Measurements from ENCODE around the gene ABTB2. TPM values are rescaled to one million over a fixed set of nuclear protein-coding genes. Genes with fewer than 3 reads are reported as not detected.

ABTB2 gene
- total RNA-seq, 1 donor from 2014 or later, result 24.7 TPM

GRCh38 chr11:34327804-34328631 lies 29.8 kb downstream of the ABTB2 start:
- DNase-seq, result peak; percentile 71
- Histone ChIP-seq H3K4me1 (peaks cover 78% of the 10 kb centered on the region), H3K27ac (replicated peaks) (peak overlapping the region; percentile 67), H3K36me3 (no peaks in the 10 kb centered on the region), H3K9me3 (replicated peaks) (no peaks in the 10 kb centered on the region), H3K4me3 (no peak overlapping the region), H3K27me3 (ENCODE audit: low read depth) (no peaks in the 10 kb centered on the region)
- TF ChIP-seq CTCF (IDR thresholded peaks at IDR 0.05; ENCODE audit: borderline replicate concordance), result peak; percentile 26
- intact Hi-C loops (cut with micrococcal nuclease), result no loop called here

DNA sequence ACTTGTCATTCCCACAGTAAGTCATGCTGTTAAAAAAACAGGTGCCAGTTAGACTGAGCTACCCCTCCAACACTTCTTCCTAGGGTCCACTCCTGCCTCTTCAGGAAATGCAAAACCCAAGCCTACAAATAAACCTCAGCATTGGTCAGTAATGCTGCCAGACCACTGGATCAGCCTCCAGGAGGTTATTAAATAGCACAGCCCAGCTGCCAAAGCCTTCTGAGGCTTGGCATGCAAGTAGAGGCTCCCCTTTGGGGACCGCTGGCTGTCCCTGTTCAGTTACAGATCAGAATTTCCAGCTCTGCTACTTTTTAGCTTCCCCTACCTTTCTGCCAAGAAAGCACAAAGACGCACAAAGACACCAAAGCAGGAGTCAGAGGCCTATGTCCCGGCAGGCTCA lies 33.3 kb downstream of the ABTB2 start:
- Histone ChIP-seq H3K27me3 (ENCODE audit: low read depth) (no peaks in the 10 kb centered on the region), H3K27ac (replicated peaks) (no peak overlapping the region), H3K9me3 (replicated peaks) (no peaks in the 10 kb centered on the region), H3K36me3 (no peaks in the 10 kb centered on the region), H3K4me1 (peaks cover 51% of the 10 kb centered on the region), H3K4me3 (no peak overlapping the region)
- no peak for DNase-seq
- no peak for TF ChIP-seq CTCF (IDR thresholded peaks at IDR 0.05; ENCODE audit: borderline replicate concordance)
- intact Hi-C loops (cut with micrococcal nuclease), result no loop called here

DNA sequence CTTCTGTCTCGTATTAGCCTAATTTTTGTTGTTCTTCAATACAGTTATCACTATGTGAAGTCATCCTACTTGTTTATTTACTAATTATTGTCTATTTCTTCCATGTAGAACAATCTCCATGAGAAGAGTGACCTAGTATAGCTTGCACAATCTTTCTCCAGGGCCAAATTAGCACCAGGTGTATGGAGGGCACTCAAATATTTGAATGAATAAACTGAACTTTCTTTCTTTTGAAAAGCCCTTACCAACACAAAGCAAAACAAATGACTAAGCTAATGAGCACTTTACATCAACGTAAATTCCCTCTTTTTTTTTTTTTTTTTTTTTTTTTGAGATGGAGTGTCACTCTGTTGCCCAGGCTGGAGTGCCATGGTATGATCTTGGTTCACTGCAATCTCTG lies 34.2 kb downstream of the ABTB2 start:
- H3K9me3 ChIP-seq (replicated peaks), result no peaks in the 10 kb centered on the region
- H3K27me3 ChIP-seq (ENCODE audit: low read depth), result no peaks in the 10 kb centered on the region
- H3K4me1 ChIP-seq, result peaks cover 47% of the 10 kb centered on the region
- H3K27ac ChIP-seq (replicated peaks), result no peak overlapping the region
- TF ChIP-seq CTCF (IDR thresholded peaks at IDR 0.05; ENCODE audit: borderline replicate concordance), result no peak
- intact Hi-C loops (cut with micrococcal nuclease), result no loop called here
- H3K36me3 ChIP-seq, result no peaks in the 10 kb centered on the region
- no peak for DNase-seq
- no peak overlapping the region for H3K4me3 ChIP-seq

DNA sequence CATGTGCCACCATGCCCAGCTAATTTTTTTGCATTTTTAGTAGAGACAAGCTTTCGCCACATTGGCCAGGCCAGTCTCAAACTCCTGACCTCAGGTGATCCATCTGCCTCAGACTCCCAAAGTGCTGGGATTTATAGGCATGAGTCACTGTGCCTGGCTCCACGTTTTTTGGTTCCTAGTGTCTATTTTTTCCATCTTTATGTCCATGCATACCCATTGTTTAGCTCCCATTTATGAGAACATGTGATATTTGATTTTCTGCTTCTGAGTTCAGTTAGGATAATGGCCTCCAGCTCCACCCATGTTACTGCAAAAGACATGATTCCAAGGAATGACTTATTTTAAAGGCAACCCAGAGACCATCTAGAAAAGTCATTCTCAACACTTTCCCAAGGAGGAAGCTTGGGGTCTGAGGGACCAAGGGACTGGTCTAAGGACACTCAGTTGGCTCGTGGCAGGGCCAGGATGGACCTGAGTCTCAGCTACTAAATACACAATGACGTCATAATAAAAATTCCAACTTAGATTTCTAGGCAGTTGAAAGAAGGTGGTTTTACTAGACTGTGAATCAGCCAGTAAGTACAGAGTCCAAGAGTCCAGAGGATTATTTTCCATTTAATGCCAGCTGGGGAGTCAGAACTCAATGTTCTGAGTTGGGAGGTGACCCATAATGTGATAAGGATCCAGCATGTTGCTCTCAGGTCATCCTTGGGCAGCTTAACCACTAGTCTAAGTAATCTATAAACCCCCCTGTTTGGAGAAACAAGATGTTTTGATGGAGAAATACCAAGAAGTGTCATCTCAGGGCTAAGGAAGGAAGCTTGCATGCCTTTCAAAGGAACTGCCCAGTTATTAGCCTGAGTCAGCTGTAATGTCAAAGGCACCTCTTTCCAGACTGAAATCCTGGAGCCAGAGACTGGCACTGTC lies 39.4 kb downstream of the ABTB2 start:
- TF ChIP-seq CTCF (IDR thresholded peaks at IDR 0.05; ENCODE audit: borderline replicate concordance), result no peak
- Histone ChIP-seq H3K36me3 (no peaks in the 10 kb centered on the region), H3K4me1 (peaks cover 40% of the 10 kb centered on the region), H3K4me3 (no peak overlapping the region), H3K27ac (replicated peaks) (no peak overlapping the region), H3K27me3 (ENCODE audit: low read depth) (no peaks in the 10 kb centered on the region), H3K9me3 (replicated peaks) (no peaks in the 10 kb centered on the region)
- DNase-seq, result no peak
- intact Hi-C loops (cut with micrococcal nuclease), result no loop called here

DNA sequence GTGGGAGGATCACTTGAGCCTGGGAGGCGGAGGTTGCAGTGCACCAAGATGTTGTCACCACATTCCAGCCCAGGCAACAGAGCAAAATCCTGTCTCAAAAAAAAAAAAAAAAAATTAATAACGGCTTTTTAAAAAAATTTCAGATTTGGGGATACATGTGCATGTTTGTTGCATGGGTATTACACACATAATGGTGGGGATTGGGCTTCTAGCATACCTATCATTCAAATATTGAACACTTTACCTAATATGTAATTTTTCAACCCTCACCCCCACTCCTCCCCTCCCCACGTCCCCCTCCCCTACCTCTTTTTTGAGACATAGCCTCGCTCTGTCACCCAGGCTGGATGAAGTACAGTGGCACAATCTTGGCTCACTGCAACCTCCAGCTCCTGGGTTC lies 40.1 kb downstream of the ABTB2 start:
- no peak overlapping the region for H3K4me3 ChIP-seq
- no peaks in the 10 kb centered on the region for H3K27me3 ChIP-seq (ENCODE audit: low read depth)
- no peaks in the 10 kb centered on the region for H3K9me3 ChIP-seq (replicated peaks)
- peaks cover 45% of the 10 kb centered on the region for H3K4me1 ChIP-seq
- H3K36me3 ChIP-seq, result no peaks in the 10 kb centered on the region
- no peak for DNase-seq
- no peak overlapping the region for H3K27ac ChIP-seq (replicated peaks)
- intact Hi-C loops (cut with micrococcal nuclease), result no loop called here
- TF ChIP-seq CTCF (IDR thresholded peaks at IDR 0.05; ENCODE audit: borderline replicate concordance), result no peak
